Nucleus accumbens (tissue), 56 donors: ENCODE data around the gene WDR90.
A peak's percentile ranks its signal among the peaks of the same experiment; 100 is the strongest.
"Not testable (repeated sequence)": the region's sequence is repeated elsewhere in the genome, so short reads cannot be mapped to it uniquely, and the experiment has no call there.

Experiments used
- DNase-seq, 56 donors: peaks; one replicate each; lab custom pipeline; 2025; lab: John Stamatoyannopoulos, UW

Gene WDR90

DNA sequence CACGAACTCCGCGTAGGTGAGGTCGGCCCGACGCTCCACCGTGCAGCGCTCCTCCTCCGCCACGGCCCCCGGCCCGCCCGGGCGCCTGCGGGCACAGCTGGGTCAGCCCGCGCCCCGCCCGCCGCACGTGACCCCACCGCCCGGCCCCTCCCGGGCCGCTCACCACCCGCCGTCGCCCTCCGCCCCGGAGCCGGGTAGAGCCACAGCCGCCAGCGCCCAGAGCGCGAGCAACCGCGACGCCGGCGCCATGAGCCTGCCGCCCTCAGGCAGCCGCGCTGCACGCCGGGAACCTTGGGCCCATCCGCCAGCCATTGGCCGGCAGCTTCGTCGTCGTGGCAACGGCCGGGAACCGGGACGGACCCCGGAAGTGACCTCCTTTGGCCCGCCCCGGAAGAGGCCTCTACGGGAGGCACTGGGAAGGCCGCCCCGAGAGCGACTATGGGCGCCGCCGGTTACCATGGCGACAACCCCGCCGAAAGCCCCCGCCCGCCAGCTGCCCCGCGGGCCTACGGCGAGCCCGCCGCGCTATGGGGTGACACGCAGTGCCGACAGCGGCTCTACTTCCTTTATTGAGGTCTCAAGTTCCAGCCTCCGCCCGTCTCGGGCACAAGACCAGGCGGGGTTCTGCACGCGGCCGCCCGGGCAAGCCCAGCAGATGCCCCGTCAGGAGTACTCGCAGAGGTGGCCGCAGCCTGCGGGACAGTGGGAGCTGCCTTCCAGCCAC is 35.1 kb downstream of the WDR90 start, which contains the start of gene JMJD8:
JMJD8 (minus strand) TSS at position 264 of the 724 bp plus-strand sequence; CDS start at position 249, 15 bp downstream.
- DNase-seq: peak; percentile 72 to 97 (median 92)

DNA sequence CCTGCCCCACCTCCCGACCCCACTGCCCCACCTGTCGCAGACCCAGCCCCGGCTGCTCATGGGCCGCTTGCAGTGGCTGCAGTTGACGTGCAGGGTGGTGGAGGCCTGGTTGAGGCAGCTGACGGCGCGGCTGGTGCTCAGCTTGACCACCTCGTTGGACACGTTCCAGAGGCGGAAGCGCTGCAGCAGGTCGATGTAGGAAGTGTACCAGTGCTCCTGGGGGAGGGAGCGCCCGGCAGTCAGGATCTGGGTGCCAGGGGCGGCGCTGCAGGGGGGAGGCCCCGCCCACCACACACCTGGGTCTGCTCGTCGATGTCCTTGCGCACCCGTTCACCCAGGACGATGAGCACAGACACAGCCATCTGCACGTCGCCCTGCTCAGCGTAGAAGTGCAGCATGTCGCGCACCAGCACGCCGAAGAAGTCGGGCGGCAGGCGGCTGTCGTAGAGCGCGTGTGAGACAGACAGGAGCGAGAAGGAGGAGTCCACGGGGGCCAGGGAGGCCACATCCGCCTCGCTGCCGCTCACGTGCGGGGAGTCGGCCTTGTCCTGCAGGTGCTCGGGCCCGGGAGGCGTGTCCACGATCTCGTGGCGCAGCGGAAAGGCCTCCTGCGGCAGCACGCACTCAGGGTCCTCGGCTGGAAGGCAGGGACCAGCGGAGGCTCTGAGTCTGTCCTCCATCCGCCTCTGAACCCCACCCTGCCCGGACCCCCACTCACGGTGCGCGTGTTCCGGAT is 36.0 kb downstream of the WDR90 start:
- peak in 1 of 56 donors; percentile 31 for DNase-seq

GRCh38 chr16:685967-686366 is 36.8 kb downstream of the WDR90 start:
- peak in 1 of 56 donors; percentile 20 for DNase-seq

- no peak for DNase-seq
Observed at GRCh38 chr16:686459-687260, 37.5 kb downstream of the WDR90 start.

- no peak for DNase-seq
Observed at GRCh38 chr16:687499-687898, 38.3 kb downstream of the WDR90 start.

DNA sequence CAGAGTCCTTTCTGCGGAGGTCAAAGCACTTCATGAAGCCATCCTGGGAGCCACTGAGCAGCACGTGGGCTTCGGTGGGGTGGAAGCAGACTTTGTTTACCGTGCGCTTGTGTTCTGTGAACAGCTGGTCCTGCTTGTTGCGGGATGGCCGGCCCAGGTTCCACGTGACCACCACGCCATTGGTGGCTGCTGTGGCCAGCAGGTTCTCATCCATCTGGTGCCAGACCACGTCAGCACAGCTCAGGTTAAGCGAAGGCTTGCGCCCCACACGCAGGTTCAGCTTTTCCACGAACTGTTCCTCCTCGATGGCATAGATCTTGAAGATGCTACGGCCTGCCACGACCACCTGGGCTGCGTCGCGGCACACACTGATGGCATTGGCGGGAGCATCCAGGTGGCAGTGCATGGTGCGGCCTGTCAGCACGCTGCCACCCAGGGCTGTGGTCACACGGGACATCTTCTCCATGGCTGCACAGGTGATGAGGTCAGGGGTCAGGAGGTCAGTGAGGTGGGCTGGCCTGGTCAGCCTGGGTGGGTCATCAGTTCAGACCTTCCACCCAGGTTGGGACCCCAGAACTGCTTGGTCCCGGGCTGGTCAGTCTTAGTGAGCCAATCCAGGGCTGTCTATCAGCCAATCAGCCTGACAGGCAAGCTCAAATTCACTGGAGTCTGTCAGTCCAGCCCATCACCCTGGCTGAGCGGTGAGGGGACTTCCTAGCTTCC is 40.2 kb downstream of the WDR90 start:
- DNase-seq: no peak

DNA sequence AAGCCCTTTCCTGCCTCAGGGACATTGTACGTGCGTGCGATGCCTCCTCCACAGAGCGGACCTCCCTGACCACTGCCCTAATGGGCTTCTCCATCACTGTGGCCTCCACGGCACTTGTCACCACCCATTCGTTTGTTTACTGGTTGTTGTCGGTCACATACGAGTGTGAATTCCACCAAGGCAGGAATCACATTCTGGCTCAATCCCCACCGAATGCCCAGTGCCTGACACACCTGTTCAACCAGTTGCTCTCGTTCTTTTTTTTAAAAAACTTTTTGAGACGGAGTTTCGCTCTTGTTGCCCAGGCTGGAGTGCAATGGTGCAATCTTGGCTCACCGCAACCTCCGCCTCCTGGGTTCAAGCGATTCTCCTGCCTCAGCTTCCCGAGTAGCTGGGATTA is 42.1 kb downstream of the WDR90 start:
- DNase-seq: not testable (repeated sequence)

GRCh38 chr16:692356-693108 is 43.4 kb downstream of the WDR90 start:
- DNase-seq: no peak

DNA sequence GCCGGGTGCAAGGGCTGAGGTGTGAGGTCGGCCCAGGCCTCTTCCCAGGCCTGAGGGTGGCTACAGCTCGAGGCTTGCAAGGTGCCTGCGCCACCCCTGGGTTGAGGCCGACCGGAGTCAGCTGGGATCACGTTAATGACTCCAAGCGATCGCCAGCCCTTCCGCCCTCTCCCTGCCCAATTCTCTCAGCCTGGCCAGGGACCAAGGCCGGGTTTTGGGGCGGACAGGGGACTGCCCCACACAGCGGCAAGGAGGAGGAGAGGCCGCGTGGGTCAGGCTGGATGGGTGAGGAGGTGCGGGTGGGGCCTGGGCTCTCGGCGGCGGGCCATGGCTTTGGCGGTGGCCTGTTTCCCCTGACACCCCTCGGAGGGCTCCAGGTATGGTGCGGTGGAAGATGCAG is 44.2 kb downstream of the WDR90 start:
- DNase-seq: no peak

DNA sequence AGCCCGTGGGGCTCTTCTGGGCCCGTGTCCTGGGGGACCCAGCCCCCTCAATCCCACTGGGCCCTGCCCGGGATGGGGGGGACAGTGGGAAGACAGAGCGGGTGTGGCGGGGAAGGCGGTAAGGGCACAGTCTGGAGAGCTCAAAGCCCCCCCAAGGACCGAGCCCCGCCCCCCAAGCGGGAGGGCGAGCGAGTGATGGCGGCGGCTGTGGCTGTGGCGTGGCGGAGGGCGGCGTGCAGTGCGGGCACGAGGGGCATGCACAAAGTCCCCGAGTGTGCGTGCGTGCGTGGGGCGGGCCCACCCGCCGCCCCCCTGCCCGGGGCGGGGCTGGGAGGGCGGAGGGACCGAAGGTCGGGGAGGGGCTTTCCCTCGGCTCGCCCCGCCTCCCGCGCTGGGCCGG is 44.6 kb downstream of the WDR90 start:
- no peak for DNase-seq

DNA sequence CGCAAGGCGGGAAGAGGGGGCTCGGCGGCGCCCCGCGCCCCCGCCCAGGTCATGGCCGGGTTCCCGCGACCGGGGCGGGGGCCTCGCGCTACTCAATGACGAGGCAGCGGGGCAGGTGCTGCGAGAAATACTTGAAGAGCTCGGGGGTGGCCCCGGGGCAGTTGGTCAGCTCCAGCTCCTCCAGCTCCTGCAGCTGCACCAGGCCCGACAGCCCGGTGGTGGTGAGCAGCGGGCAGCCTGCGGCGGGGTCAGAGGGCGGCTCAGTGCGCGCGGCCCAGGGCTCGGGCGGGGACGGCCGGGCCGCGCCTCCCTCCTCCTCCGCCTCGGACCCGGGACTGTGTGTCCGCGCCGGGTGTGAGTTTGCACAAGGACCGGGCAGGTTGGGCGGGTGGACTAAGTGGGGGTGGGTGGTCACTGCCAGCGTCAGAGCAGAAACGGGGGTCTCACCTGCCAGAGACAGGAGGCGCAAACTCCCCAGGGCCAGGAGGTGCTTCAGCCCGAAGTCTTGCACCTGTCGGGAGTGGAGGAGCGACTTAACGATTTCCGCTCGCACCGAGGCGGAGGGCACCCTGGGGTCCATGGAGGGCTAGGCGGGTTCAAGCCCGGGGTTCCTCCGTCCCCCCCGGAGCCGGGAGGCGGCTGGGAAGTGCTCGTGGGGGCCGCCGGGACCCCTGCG is 45.2 kb downstream of the WDR90 start:
- DNase-seq: no peak

DNA sequence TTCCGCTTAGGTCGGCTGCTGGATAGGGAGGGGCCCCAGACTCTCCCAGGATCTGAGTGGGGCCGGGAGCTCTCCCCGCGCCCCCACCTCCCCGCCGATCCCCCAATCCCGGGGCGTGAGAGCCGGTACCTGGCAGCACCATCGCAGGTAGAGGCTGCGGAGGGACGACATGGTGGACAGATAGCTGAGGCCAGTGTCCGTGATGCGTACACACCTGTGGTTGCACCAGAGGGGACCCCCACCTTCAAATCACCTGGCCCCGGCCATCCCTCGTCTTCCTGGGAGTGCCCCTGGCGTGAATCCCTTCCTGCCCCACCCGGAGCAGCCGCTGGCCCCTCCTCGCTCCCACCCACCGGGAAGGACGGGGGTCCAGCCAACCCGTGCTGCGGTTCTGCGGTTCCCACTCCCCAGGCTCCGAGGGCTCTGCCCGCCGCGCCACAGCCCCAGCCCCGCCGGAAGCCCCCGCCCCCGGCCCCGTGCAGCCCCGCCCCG is 45.7 kb downstream of the WDR90 start:
- no peak for DNase-seq

DNA sequence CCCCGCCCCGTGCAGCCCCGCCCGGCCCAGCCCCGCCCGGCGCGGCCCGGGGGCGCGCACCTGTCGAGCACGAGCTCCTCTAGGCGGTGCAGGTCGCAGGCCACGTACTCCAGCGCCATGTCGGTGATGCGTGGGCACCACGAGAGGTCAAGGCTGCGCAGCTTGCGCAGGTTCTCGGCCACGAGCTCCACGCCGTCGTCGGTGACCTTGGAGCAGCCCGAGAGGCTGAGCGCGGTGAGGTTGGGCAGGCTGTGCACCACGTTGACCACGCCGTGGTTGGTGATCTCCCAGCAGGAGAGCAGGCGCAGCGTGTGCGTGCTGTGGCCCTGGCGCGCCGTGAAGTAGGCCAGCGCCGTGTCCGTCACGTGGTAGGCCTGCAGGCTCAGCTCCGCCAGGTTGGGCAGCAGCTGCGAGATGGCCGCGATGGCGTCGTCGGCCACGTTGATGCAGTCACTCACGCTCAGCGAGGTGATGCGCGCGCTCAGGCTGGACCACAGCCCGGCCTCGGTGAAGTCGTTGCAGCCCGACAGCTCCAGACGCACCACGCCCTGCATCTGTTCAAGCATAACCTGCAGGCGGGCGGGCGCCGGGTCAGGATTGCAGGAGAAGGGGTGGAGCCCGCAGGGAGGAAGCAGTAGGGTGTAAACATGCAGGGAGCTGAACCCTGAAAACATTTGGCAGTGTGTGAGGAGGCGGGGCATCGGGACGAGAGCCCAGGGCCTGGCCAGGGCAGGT is 46.4 kb downstream of the WDR90 start:
- peak in 2 of 56 donors; percentile 25 to 32 for DNase-seq

DNA sequence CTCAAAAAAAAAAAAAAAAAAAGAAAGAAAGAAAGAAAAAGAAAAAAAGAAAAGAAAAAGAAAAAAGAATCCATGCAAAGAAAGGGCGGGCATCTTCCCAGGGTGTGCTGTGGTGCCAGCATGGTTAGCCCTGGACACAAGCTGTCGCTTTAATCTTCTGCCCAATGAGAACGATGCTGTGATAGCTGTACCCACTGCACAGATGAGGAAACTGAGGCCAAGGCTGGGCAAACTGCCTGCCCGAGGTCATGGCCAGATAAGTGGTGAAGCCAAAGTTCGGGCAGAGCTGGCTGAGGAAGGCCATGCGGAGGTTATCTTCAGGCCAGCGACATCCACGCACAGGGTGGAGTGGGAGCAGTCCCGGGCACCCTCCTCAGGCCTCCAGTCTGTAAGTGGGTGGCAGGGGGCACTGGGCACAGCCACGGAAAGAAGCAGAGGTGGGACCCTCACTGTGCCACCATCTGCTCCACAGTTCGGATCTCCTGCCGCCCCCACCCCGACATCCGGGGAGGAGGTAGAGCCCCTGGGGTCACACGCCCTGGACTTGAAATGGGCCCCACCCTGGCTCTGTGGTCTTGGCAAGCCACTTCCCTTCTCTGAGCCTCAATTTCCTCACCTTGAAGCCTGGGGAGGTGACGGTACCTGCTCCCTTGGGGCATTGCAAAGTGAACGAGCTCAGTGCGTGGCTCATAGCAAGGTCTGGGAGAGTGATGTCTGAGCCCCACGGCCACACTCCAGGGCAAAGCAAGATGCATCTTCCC is 49.9 kb downstream of the WDR90 start:
- DNase-seq: no peak

- peak in 13 of 56 donors; percentile 11 to 69 (median 37) for DNase-seq
Observed at GRCh38 chr16:700684-701584, 51.8 kb downstream of the WDR90 start.

DNA sequence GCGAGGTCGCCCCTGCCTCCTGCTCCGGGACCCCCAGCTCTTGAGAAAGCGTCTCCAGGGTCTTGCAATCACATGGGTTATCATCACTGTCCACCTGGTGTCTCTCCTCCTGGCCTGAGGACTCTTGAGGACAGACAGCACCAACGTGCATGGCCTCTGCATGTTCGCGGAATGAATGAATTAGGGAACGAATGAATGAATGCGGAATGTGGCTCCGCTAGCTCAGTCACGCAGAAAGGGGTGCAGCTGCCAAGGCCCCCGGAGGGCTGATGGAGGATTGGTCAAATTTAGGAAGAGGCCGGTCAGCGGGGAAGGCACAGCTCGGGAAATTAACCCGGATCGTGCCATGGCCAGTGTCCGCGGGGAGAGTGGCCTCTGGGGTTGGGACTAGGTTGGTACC is 53.2 kb downstream of the WDR90 start:
- DNase-seq: no peak
